DOHH2 (cell line): ENCODE data around the gene EXOC6B.

Experiments used
- H3F3A ChIP-seq: fragments of 200-600 bp; sonication (generic), shearing (Covaris generic); 2 replicates; pipeline ENCODE4 v1.6.0; 2016; ENCODE audit warnings: antibody characterized with exemption, mild to moderate bottlenecking; ENCODE audit not compliant: control insufficient read depth, insufficient read depth
- H3K27ac ChIP-seq: fragments of 200-600 bp; sonication (generic); 2 replicates; pipeline ENCODE4 v1.5.1; 2014; ENCODE audit warnings: low read depth, mild to moderate bottlenecking, low read length, moderate library complexity
- H3K27me3 ChIP-seq: fragments of 200-600 bp; sonication (generic); 2 replicates; pipeline ENCODE4 v1.6.1; 2014; ENCODE audit warnings: mild to moderate bottlenecking, low read length, mixed read lengths; ENCODE audit not compliant: control insufficient read depth
- H3K36me3 ChIP-seq: fragments of 200-600 bp; sonication (generic); 2 replicates; pipeline ENCODE4 v1.6.1; 2014; ENCODE audit warnings: mild to moderate bottlenecking, low read length, moderate library complexity, mixed read lengths; ENCODE audit not compliant: control insufficient read depth
- H3K4me1 ChIP-seq: fragments of 200-600 bp; sonication (generic); 2 replicates; pipeline ENCODE4 v1.6.1; 2014; ENCODE audit warnings: mild to moderate bottlenecking, low read length, mixed read lengths; ENCODE audit not compliant: control insufficient read depth
- H3K4me2 ChIP-seq: fragments of 200-600 bp; sonication (generic); 2 replicates; pipeline ENCODE4 v1.6.0; 2014; ENCODE audit warnings: mild to moderate bottlenecking, low read length, moderate library complexity
- H3K4me3 ChIP-seq: fragments of 200-600 bp; sonication (generic); 2 replicates; pipeline ENCODE4 v1.5.1; 2014; ENCODE audit warnings: mild to moderate bottlenecking, low read length, mixed read lengths
- H3K79me2 ChIP-seq: fragments of 200-600 bp; sonication (generic); 2 replicates; pipeline ENCODE4 v1.6.1; 2014; ENCODE audit warnings: mild to moderate bottlenecking, low read length, mixed read lengths; ENCODE audit not compliant: control insufficient read depth
- H3K9me2 ChIP-seq: fragments of 200-600 bp; sonication (generic); replicated peaks from 2 replicates; pipeline ENCODE4 v1.6.1; 2014; ENCODE audit warnings: mild to moderate bottlenecking, low read length, mixed read lengths; ENCODE audit not compliant: control insufficient read depth
- H3K9me3 ChIP-seq: fragments of 200-600 bp; sonication (generic); 2 replicates; pipeline ENCODE4 v1.6.1; 2014; ENCODE audit warnings: antibody characterized with exemption, low read length, mixed read lengths; ENCODE audit not compliant: control insufficient read depth, insufficient read depth
- H4K20me1 ChIP-seq: fragments of 200-600 bp; sonication (generic); 2 replicates; pipeline ENCODE4 v1.6.0; 2014; ENCODE audit warnings: low read depth, mild to moderate bottlenecking, antibody characterized with exemption, low read length, moderate library complexity; ENCODE audit not compliant: control insufficient read depth, insufficient read depth
- CTCF ChIP-seq: fragments of 200-600 bp; sonication (generic); IDR thresholded peaks from one replicate; pipeline ENCODE4 v1.5.1; 2014; ENCODE audit warnings: antibody characterized with exemption, mild to moderate bottlenecking, low read depth, low read length; ENCODE audit not compliant: poor library complexity, severe bottlenecking
- EZH2phosphoT487 ChIP-seq: fragments of 200-600 bp; sonication (generic); IDR thresholded peaks from 2 replicates; pipeline ENCODE4 v1.6.1; 2017; ENCODE audit warnings: borderline replicate concordance, mild to moderate bottlenecking, antibody characterized with exemption, low read length, moderate library complexity, mixed read lengths

Gene EXOC6B

DNA sequence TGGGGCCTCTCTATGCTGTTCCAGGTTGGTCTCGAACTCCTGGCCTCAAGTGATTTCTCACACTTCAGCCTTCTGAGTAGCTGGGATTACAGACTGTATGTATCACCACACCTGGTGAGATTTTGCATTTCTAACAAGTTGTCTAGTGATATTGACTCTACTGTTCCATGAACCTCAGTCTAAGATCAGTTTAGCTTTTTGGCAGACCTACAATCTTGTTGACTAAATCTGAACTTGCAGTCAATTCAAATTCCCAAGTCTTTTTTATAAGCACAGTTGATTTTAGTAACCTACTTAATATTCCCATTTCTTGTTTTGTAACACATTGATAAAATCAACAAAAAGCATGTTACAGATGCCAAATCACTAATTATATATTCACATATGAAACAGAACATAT is 412.1 kb downstream of the EXOC6B start:
- Histone ChIP-seq H3K79me2 (no peaks in the 10 kb centered on the region), H3F3A (no peaks in the 10 kb centered on the region), H3K36me3 (no peaks in the 10 kb centered on the region), H4K20me1 (no peaks in the 10 kb centered on the region), H3K9me2 (no peaks in the 10 kb centered on the region), H3K4me1 (no peaks in the 10 kb centered on the region), H3K27ac (no peak overlapping the region), H3K4me2 (no peak overlapping the region), H3K27me3 (no peaks in the 10 kb centered on the region), H3K9me3 (no peaks in the 10 kb centered on the region), H3K4me3 (no peak overlapping the region)
- no peak for TF ChIP-seq EZH2phosphoT487
- no peak for TF ChIP-seq CTCF

- no peaks in the 10 kb centered on the region for H3K4me1 ChIP-seq
- H4K20me1 ChIP-seq: no peaks in the 10 kb centered on the region
- no peak overlapping the region for H3K4me3 ChIP-seq
- no peaks in the 10 kb centered on the region for H3K79me2 ChIP-seq
- H3F3A ChIP-seq: no peaks in the 10 kb centered on the region
- H3K9me3 ChIP-seq: no peaks in the 10 kb centered on the region
- TF ChIP-seq CTCF: no peak
- H3K36me3 ChIP-seq: no peaks in the 10 kb centered on the region
- H3K9me2 ChIP-seq: no peaks in the 10 kb centered on the region
- H3K27me3 ChIP-seq: no peaks in the 10 kb centered on the region
- H3K27ac ChIP-seq: no peak overlapping the region
- H3K4me2 ChIP-seq: no peak overlapping the region
These were observed 413.6 kb downstream of the EXOC6B start for GRCh38 chr2:72412214-72412613.

DNA sequence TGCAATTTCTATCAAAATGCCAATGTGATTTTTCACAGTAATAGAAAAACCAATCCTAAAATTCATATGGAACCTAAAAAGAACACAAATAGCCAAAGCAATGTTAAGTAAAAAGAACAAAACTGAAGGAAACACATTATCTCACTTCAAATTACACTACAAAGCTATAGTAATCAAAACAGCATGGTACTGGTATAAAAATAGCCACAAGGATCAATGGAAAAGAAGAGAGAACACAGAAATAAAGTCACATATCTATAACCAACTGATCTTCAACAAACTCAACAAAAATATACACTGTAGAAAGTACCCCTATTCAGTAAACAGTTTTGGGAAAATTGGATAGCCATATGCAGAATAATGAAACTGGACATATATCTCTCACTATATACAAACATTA is 426.0 kb downstream of the EXOC6B start:
- Histone ChIP-seq H3F3A (no peaks in the 10 kb centered on the region), H3K4me3 (no peak overlapping the region)

More for the DNA sequence above, 426.0 kb downstream of the EXOC6B start:
- H3K27ac ChIP-seq: no peak overlapping the region
- no peaks in the 10 kb centered on the region for H4K20me1 ChIP-seq
- H3K79me2 ChIP-seq: no peaks in the 10 kb centered on the region
- H3K4me2 ChIP-seq: no peak overlapping the region
- no peaks in the 10 kb centered on the region for H3K36me3 ChIP-seq
- H3K4me1 ChIP-seq: no peaks in the 10 kb centered on the region
- no peaks in the 10 kb centered on the region for H3K9me2 ChIP-seq
- TF ChIP-seq CTCF: no peak
- no peak for TF ChIP-seq EZH2phosphoT487
- H3K27me3 ChIP-seq: no peaks in the 10 kb centered on the region
- H3K9me3 ChIP-seq: peaks cover 4% of the 10 kb centered on the region; the same call in 1 of the 2 replicates
